Esophagus squamous epithelium (tissue), 5 donors: Measurements from ENCODE around the gene CDC23. TPM values are rescaled to one million over a fixed set of nuclear protein-coding genes. Genes with fewer than 3 reads are reported as not detected.

Experiments
- DNase-seq: peaks from one replicate; lab custom pipeline; 2025; lab: John Stamatoyannopoulos, UW
- H3K27ac ChIP-seq, 4 donors: fragments of 200-600 bp; sonication (generic); one replicate each; pipeline ENCODE4 v1.5.1; 2016 to 2019; ENCODE audit warnings: mild to moderate bottlenecking in 1 of 4
- H3K27me3 ChIP-seq, 4 donors: fragments of 200-600 bp; sonication (generic); 1 replicate in 3 of 4; 2 replicates in 1 of 4; pipeline versions ENCODE4 v1.5.1 to v1.6.0; 2017 to 2021; ENCODE audit warnings: antibody characterized with exemption in 1 of 4
- H3K36me3 ChIP-seq, 3 donors: fragments of 200-600 bp; sonication (generic); one replicate each; pipeline ENCODE4 v1.5.1; 2016 to 2019
- H3K4me1 ChIP-seq, 3 donors: fragments of 200-600 bp; sonication (generic); one replicate each; pipeline ENCODE4 v1.5.1; 2017 to 2019
- H3K4me3 ChIP-seq, 4 donors: fragments of 200-600 bp; sonication (generic); 1 replicate in 3 of 4; 2 replicates in 1 of 4; pipeline ENCODE4 v1.5.1; 2016 to 2019; ENCODE audit warnings: mild to moderate bottlenecking in 2 of 4, moderate library complexity in 1 of 4
- H3K9me3 ChIP-seq, 3 donors: fragments of 200-600 bp; sonication (generic); one replicate each; pipeline ENCODE4 v1.5.1; 2016 to 2019
- CTCF ChIP-seq, 6 experiments: fragments of 450-650 bp in 4 of 6; fragments of 200-600 bp in 2 of 6; sonication (generic) in 2 of 6; IDR thresholded peaks; one replicate each; pipeline ENCODE4 v1.5.1; 2016 to 2019; ENCODE audit warnings: antibody characterized with exemption in 6 of 6, mild to moderate bottlenecking in 4 of 6, moderate library complexity in 4 of 6
- POLR2A ChIP-seq, 4 donors: fragments of 450-650 bp; IDR thresholded peaks; one replicate each; pipeline ENCODE4 v1.6.1; 2017; ENCODE audit warnings: antibody characterized with exemption in 4 of 4, mild to moderate bottlenecking in 4 of 4, moderate library complexity in 3 of 4
- WGBS, 2 donors: methylation state at CpG; one replicate each; pipeline ENCODE4 v1.1.5; 2018; 5-methylcytosine and 5-hydroxymethylcytosine counted together
- intact Hi-C: fragments of 100-400 bp; cut with DNase I; formaldehyde crosslinking; loops from one replicate; pipeline ENCODE4 v1.15.0; 2022
- total RNA-seq, 4 donors: library from RNA; depleted of rRNA; stranded (reverse); fragments of >200 nt; gene quantifications; one replicate each; pipeline ENCODE4 v1.1.0, GENCODE V29; 2016
- donor health status: DM: yes; HTN: yes; CAD: no.

Gene CDC23
- total RNA-seq, 4 donors from 2014 or later: 10.4 to 25.8 (median 20.5) TPM

GRCh38 chr5:138240650-138241385, 27.7 kb upstream of the CDC23 start:
- no peak overlapping the region for H3K4me3 ChIP-seq
- peaks cover 6 to 13% (median 6%) of the 10 kb centered on the region in 3 donors for H3K4me1 ChIP-seq
- no peak overlapping the region for H3K27ac ChIP-seq
- DNase-seq: no peak
- H3K9me3 ChIP-seq: no peaks in the 10 kb centered on the region
- peaks cover 0 to 58% (median 0%) of the 10 kb centered on the region in 4 donors for H3K27me3 ChIP-seq
- WGBS, 2 donors: 64 to 78% methylated on average over 2 to 3 of the region's 3 CpGs
- no peaks in the 10 kb centered on the region for H3K36me3 ChIP-seq
- TF ChIP-seq POLR2A (IDR thresholded peaks at IDR 0.05) (no peak), CTCF (IDR thresholded peaks at IDR 0.05) (no peak)
- intact Hi-C loops: no loop called here

GRCh38 chr5:138238034-138238433, 24.9 kb upstream of the CDC23 start:
- Histone ChIP-seq H3K9me3 (no peaks in the 10 kb centered on the region), H3K27ac (no peak overlapping the region), H3K4me3 (no peak overlapping the region), H3K4me1 (peaks cover 6 to 13% (median 6%) of the 10 kb centered on the region in 3 donors), H3K27me3 (peaks cover 0 to 55% (median 0%) of the 10 kb centered on the region in 4 donors), H3K36me3 (no peaks in the 10 kb centered on the region)
- TF ChIP-seq POLR2A (IDR thresholded peaks at IDR 0.05): no peak
- no peak for TF ChIP-seq CTCF (IDR thresholded peaks at IDR 0.05)
- no peak for DNase-seq
- 83 to 94% methylated on average over 1 of the region's 1 CpG for WGBS, 2 donors
- intact Hi-C loops: no loop called here

GRCh38 chr5:138234651-138235050, 21.5 kb upstream of the CDC23 start:
- intact Hi-C loops: no loop called here
- H3K9me3 ChIP-seq: no peaks in the 10 kb centered on the region
- H3K4me1 ChIP-seq: peaks cover 0 to 15% (median 5%) of the 10 kb centered on the region in 3 donors
- no peak for DNase-seq
- TF ChIP-seq POLR2A (IDR thresholded peaks at IDR 0.05) (no peak), CTCF (IDR thresholded peaks at IDR 0.05) (no peak)
- H3K27ac ChIP-seq: no peak overlapping the region
- 78 to 83% methylated on average over 2 of the region's 2 CpGs for WGBS, 2 donors
- peaks cover 0 to 21% (median 0%) of the 10 kb centered on the region in 4 donors for H3K27me3 ChIP-seq
- no peak overlapping the region for H3K4me3 ChIP-seq
- H3K36me3 ChIP-seq: no peaks in the 10 kb centered on the region

GRCh38 chr5:138233280-138233679, 20.2 kb upstream of the CDC23 start:
- 68 to 72% methylated on average over 2 of the region's 2 CpGs for WGBS, 2 donors

More at GRCh38 chr5:138233280-138233679, 20.2 kb upstream of the CDC23 start:
- Histone ChIP-seq H3K27me3 (peaks cover 0 to 9% (median 0%) of the 10 kb centered on the region in 4 donors), H3K9me3 (no peaks in the 10 kb centered on the region), H3K36me3 (no peaks in the 10 kb centered on the region), H3K4me3 (no peak overlapping the region), H3K4me1 (peaks cover 0 to 15% (median 5%) of the 10 kb centered on the region in 3 donors), H3K27ac (no peak overlapping the region)
- DNase-seq: no peak
- no peak for TF ChIP-seq CTCF (IDR thresholded peaks at IDR 0.05)
- no peak for TF ChIP-seq POLR2A (IDR thresholded peaks at IDR 0.05)
- intact Hi-C loops: no loop called here
